Sigmoid colon (tissue), 4 donors: ENCODE results near the gene CADM4.

Experiments used
- EP300 ChIP-seq, 4 donors: sonication (generic); formaldehyde crosslinking; IDR thresholded peaks; one replicate each; pipeline ENCODE4 v1.6.1; 2017; ENCODE audit warnings: antibody characterized with exemption in 4 of 4
- POLR2A ChIP-seq, 2 donors: fragments of 450-650 bp; IDR thresholded peaks; one replicate each; pipeline ENCODE4 v1.6.1; 2016; ENCODE audit warnings: antibody characterized with exemption in 2 of 2, mild to moderate bottlenecking in 2 of 2, moderate library complexity in 2 of 2

GRCh38 chr19:43678512-43679261 lies 39.0 kb upstream of the CADM4 start:
- TF ChIP-seq POLR2A (IDR thresholded peaks at IDR 0.05) (no peak), EP300 (IDR thresholded peaks at IDR 0.05) (no peak)
